NCI-H1436 (cell line): ENCODE results near the gene PCDHA1.
"Not testable (repeated sequence)": the region's sequence is repeated elsewhere in the genome, so short reads cannot be mapped to it uniquely, and the experiment has no call there.

ENCODE experiments used
- DNase-seq: peaks from one replicate; lab custom pipeline; 2025; lab: John Stamatoyannopoulos, UW

The PCDHA1 gene

DNA sequence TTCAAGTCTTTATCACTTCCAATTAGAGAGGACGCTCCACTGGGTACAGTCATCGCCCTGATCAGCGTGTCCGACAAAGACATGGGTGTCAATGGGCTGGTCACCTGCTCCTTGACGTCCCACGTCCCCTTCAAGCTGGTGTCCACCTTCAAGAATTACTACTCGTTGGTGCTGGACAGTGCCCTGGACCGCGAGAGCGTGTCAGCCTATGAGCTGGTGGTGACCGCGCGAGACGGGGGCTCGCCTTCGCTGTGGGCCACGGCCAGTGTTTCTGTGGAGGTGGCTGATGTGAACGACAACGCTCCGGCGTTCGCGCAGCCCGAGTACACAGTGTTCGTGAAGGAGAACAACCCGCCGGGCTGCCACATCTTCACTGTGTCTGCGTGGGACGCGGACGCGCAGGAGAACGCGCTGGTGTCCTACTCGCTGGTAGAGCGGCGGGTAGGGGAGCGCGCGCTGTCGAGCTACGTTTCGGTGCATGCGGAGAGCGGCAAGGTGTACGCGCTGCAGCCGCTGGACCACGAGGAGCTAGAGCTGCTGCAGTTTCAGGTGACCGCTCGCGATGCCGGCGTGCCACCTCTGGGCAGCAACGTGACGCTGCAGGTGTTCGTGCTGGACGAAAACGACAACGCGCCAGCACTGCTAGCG, 22.4 kb downstream of the PCDHA1 start:
- not testable (repeated sequence) for DNase-seq

DNA sequence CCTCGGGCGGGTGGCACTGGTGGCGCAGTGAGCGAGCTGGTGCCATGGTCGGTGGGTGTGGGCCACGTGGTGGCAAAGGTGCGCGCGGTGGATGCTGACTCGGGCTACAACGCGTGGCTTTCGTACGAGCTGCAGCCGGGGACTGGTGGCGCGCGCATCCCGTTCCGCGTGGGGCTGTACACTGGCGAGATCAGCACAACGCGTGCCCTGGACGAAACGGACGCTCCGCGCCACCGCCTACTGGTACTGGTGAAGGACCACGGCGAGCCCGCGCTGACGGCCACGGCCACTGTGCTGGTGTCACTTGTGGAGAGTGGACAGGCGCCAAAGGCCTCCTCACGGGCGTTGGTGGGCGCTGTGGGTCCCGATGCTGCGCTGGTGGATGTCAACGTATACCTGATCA, 22.9 kb downstream of the PCDHA1 start:
- DNase-seq: no peak

DNA sequence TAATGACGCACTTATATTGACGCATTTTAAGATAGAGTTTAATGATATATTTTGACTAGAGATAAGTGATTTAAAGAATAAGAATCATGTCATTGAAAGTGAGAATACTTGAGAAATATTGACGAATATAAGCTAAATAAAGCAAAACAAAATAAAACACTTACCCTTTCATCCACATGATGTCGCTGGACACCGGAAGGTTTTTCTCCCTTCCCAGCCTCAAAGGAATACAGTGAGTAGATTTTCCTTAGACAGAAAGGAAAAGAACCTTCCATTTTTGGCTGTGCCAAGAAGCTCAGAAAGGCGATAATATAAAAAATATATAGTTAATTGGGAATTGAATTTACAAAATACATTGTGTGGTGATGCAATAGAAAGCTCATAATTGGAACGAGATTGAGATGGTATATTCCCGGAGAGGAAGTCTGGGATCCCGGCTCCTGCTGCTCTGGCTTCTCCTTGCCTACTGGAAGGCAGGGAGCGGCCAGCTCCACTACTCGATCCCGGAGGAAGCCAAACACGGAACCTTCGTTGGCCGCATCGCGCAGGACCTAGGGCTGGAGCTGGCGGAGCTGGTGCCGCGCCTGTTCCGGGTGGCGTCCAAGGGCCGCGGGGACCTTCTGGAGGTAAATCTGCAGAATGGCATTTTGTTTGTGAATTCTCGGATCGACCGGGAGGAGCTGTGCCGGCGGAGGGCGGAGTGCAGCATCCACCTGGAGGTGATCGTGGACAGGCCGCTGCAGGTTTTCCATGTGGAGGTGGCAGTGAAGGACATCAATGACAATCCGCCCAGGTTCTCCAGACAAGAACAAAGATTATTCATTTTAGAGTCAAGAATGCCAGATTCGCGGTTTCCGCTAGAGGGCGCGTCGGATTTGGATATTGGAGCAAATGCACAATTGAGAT, 35.7 kb downstream of the PCDHA1 start, which contains the start of gene PCDHA5:
TSS of gene PCDHA5 (plus strand) at position 239 of the 906 bp plus-strand sequence.
- DNase-seq: peak; percentile 63

DNA sequence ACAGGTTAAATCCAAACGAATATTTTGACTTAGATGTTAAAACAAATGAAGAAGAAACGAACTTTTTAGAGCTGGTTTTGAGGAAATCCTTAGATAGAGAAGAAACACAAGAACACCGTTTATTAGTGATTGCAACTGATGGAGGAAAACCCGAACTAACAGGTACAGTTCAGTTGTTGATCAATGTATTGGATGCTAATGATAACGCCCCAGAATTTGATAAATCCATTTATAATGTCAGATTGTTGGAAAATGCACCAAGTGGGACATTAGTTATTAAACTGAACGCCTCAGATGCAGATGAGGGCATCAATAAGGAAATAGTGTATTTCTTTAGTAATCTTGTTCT, 36.3 kb downstream of the PCDHA1 start:
- no peak for DNase-seq

DNA sequence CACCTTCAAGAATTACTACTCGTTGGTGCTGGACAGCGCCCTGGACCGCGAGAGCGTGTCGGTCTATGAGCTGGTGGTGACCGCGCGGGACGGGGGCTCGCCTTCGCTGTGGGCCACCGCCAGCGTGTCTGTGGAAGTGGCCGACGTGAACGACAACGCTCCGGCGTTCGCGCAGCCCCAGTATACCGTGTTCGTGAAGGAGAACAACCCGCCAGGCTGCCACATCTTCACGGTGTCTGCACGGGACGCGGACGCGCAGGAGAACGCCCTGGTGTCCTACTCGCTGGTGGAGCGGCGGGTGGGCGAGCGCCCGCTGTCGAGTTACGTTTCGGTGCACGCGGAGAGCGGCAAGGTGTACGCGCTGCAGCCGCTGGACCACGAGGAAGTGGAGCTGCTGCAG, 37.0 kb downstream of the PCDHA1 start:
- not testable (repeated sequence) for DNase-seq

DNA sequence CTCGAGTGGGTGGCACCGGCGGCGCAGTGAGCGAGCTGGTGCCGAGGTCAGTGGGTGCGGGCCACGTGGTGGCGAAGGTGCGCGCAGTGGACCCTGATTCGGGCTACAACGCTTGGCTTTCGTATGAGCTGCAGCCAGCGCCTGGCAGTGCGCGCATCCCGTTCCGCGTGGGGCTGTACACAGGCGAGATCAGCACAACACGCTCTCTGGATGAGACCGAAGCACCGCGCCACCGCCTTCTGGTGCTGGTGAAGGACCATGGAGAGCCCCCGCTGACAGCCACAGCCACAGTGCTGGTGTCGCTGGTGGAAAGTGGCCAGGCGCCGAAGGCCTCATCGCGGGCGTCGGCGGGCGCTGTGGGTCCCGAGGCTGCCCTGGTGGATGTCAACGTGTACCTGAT, 37.5 kb downstream of the PCDHA1 start:
- no peak for DNase-seq

DNA sequence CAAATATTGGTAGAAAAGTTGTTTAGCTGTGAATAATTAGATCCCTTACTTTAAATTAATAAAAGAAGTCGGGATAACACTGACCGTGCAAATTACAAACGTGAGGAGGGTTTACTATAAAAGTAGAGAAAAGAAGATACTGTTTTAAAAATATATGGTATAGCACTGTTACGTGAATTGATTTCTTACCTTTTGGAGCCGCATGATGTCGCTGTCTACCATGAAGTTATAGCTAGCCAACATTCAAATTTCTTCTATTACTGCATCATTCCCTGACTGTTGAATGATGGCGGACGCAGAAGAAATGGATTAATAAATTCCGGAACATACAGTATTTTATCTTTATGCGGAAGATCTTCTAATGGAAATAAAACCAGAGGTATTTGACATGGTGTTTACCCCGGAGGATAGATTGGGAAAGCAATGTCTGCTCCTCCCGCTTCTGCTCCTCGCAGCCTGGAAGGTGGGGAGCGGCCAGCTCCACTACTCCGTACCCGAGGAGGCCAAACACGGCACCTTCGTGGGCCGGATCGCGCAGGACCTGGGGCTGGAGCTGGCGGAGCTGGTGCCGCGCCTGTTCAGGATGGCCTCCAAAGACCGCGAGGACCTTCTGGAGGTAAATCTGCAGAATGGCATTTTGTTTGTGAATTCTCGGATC, 41.9 kb downstream of the PCDHA1 start, which contains the start of gene PCDHA6:
TSS of gene PCDHA6 (plus strand) at position 257 of the 658 bp plus-strand sequence. CDS start at position 389, 132 bp downstream.
- DNase-seq: no peak

DNA sequence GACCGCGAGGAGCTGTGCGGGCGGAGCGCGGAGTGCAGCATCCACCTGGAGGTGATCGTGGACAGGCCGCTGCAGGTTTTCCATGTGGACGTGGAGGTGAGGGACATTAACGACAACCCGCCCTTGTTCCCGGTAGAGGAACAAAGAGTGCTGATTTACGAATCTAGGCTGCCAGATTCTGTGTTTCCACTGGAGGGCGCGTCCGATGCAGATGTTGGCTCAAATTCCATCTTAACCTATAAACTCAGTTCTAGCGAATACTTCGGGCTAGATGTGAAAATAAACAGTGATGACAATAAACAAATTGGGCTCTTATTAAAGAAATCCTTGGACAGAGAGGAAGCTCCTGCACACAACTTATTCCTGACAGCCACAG, 42.4 kb downstream of the PCDHA1 start:
- DNase-seq: no peak

DNA sequence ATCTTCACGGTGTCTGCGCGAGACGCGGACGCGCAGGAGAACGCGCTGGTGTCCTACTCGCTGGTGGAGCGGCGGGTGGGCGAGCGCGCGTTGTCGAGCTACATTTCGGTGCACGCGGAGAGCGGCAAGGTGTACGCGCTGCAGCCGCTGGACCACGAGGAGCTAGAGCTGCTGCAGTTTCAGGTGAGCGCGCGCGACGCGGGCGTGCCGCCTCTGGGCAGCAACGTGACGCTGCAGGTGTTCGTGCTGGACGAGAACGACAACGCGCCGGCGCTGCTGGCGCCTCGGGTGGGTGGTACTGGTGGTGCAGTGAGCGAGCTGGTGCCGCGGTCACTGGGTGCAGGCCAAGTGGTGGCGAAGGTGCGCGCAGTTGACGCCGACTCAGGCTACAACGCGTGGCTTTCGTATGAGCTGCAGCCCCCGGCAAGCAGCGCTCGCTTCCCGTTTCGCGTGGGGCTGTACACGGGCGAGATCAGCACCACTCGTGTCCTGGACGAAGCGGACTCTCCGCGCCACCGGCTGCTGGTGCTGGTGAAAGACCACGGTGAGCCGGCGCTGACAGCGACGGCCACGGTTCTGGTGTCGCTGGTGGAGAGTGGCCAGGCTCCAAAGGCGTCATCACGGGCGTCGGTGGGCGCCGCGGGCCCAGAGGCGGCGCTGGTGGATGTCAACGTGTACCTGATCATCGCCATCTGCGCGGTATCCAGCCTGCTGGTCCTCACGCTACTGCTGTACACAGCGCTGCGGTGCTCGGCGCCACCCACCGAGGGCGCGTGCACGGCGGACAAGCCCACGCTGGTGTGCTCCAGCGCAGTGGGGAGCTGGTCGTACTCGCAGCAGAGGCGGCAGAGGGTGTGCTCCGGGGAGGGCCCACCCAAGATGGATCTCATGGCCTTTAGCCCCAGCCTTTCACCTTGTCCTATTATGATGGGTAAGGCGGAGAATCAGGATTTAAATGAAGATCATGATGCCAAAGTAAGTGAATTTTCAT, 43.9 kb downstream of the PCDHA1 start:
- DNase-seq: not testable (repeated sequence)

DNA sequence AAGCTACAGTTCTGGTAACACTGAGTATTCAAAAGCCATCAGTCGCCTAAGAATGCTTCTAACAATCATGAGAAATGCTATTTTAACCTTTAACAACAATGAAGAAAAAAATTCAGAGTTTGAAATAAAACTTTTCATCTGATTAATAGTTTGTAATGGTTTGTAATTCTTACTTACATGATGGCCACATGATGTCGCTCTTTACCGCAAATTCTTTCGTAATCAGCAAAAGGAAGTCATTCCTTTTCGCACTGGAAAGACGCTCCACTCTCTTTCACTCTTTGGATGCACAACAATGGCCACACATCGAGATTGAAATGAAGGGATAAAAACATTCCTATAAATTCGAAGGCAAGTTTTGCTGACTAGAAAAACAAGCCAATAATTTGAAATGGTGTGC, 48.1 kb downstream of the PCDHA1 start, which contains the start of gene PCDHA7:
TSS of gene PCDHA7 (plus strand) at position 277 of the 400 bp plus-strand sequence. CDS start at position 392, 115 bp downstream.
- no peak for DNase-seq

DNA sequence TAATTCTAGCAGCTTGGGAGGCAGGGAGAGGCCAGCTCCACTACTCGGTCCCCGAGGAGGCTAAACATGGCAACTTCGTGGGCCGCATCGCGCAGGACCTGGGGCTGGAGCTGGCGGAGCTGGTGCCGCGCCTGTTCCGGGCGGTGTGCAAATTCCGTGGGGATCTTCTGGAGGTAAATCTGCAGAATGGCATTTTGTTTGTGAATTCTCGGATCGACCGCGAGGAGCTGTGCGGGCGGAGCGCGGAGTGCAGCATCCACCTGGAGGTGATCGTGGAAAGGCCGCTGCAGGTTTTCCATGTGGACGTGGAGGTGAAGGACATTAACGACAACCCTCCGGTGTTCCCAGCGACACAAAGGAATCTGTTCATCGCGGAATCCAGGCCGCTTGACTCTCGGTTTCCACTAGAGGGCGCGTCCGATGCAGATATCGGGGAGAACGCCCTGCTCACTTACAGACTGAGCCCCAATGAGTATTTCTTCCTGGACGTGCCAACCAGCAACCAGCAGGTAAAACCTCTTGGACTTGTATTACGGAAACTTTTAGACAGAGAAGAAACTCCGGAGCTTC, 48.6 kb downstream of the PCDHA1 start:
- not testable (repeated sequence) for DNase-seq

DNA sequence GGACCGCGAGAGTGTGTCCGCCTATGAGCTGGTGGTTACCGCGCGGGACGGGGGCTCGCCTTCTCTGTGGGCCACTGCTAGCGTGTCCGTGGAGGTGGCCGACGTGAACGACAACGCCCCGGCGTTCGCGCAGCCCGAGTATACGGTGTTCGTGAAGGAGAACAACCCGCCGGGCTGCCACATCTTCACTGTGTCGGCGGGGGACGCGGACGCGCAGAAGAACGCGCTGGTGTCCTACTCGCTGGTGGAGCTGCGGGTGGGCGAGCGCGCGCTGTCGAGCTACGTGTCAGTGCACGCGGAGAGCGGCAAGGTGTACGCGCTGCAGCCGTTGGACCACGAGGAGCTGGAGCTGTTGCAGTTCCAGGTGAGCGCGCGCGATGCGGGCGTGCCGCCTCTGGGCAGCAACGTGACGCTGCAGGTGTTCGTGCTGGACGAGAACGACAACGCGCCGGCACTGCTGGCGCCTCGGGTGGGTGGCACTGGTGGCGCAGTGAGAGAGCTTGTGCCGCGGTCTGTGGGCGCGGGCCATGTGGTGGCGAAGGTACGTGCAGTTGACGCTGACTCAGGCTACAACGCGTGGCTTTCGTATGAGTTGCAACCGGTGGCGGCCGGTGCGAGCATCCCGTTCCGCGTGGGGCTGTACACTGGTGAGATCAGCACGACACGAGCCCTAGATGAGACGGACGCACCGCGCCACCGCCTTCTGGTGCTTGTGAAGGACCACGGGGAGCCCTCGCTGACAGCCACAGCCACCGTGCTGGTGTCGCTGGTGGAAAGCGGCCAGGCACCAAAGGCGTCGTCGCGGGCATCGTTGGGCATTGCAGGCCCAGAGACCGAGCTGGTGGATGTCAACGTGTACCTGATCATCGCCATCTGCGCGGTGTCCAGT, 49.9 kb downstream of the PCDHA1 start:
- no peak for DNase-seq

DNA sequence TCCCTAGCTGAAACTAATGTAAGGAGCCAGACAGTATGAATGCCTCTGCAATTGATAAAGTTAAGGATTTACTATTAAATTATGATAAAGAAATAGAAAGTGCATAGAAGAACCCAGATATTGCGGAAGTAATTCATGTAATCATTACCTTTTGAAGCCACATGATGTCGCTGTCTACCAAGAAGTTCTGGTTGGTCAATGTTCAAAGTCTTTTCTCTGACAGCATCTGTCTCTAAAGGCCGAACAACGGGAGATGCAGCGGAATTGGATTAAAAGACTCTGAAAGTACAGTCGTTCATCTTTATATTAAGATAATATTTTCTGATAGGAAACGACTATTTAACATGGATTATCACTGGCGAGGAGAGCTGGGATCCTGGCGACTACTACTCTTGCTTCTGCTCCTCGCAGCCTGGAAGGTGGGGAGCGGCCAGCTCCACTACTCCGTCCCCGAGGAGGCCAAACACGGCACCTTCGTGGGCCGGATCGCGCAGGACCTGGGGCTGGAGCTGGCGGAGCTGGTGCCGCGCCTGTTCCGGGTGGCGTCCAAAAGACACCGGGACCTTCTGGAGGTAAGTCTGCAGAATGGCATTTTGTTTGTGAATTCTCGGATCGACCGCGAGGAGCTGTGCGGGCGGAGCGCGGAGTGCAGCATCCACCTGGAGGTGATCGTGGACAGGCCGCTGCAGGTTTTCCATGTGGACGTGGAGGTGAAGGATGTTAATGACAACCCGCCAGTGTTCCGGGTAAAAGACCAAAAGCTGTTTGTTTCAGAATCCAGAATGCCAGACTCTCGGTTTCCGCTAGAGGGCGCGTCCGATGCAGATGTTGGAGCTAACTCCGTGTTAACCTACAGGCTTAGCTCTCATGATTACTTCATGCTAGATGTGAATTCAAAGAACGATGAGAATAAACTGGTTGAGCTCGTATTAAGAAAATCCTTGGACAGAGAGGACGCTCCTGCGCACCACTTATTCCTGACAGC, 55.3 kb downstream of the PCDHA1 start, which contains the start of gene PCDHA8:
TSS of gene PCDHA8 (plus strand) at position 210 of the 985 bp plus-strand sequence. CDS start at position 345, 135 bp downstream.
- DNase-seq: no peak

DNA sequence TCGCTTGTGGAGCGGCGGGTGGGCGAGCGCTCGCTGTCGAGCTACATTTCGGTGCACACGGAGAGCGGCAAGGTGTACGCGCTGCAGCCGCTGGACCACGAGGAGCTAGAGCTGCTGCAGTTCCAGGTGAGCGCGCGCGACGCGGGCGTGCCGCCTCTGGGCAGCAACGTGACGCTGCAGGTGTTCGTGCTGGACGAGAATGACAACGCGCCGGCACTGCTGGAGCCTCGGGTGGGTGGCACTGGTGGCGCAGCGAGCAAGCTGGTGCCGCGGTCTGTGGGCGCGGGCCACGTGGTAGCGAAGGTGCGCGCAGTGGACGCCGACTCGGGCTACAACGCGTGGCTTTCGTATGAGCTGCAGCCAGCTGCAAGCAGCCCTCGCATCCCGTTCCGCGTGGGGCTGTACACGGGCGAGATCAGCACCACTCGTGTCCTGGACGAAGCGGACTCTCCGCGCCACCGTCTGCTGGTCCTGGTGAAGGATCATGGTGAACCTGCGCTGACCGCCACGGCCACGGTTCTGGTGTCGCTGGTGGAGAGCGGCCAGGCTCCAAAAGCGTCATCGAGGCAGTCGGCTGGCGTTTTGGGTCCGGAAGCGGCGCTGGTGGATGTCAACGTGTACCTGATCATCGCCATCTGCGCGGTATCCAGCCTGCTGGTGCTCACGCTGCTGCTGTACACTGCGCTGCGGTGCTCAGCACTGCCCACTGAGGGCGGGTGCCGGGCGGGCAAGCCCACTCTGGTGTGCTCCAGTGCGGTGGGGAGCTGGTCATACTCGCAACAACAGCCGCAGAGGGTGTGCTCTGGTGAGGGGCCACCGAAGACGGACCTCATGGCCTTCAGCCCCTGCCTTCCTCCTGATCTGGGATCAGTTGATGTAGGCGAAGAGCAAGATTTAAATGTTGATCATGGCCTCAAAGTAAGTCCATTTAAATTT, 57.1 kb downstream of the PCDHA1 start:
- no peak for DNase-seq

DNA sequence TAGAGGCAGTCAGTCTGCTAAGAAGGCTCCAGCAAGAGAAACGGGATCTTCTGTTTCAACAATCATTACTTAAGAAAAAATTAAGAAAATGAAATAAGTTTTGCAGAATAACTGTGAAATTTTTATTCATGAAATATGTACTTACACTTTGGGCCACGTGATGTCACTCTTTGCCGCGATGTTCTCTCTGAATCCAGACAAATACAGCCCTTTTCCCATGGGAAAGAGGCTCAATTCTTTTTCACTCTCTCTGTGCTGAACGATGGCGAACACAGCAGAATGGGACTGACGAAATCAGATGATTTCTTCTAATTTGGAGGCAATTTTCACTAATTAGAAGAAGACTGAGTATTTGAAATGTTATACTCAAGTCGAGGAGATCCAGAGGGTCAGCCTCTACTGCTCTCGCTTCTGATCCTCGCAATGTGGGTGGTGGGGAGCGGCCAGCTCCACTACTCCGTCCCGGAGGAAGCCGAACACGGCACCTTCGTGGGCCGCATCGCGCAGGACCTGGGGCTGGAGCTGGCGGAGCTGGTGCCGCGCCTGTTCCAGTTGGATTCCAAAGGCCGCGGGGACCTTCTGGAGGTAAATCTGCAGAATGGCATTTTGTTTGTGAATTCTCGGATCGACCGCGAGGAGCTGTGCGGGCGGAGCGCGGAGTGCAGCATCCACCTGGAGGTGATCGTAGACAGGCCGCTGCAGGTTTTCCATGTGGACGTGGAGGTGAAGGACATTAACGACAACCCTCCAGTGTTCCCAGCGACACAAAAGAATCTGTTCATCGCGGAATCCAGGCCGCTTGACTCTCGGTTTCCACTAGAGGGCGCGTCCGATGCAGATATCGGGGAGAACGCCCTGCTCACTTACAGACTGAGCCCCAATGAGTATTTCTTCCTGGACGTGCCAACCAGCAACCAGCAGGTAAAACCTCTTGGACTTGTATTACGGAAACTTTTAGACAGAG, 62.5 kb downstream of the PCDHA1 start, which contains the start of gene PCDHA9:
TSS of gene PCDHA9 (plus strand) at position 244 of the 964 bp plus-strand sequence. CDS start at position 358, 114 bp downstream.
- peak; percentile 67 for DNase-seq
